Medulla oblongata (tissue), 1 donor: Measurements from ENCODE around the gene MS4A5.

Source experiments
- DNase-seq: peaks from one replicate; pipeline ENCODE4 v3.0.0-alpha.2; 2015; ENCODE audit errors: extremely low spot score

Gene MS4A5

DNA sequence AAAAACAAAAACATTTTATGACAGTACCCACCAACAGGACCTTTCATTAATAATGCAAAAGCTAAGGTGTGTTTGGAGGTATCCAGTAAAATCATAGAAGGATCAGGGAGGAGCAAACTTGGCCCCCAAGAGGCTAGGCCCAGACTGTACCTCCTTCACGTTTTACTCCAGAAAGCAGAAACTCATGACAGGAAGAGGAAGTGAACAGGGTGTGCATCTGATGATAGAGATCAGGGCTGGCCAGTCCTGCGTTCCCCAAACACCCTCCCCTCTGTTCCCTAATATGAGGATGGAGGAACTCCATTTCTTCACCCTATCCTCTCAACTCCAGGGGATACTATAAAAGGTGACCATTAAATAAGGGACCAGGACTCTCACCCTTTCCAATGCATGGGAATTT is 53.0 kb downstream of the MS4A5 start:
- peak; percentile 25 for DNase-seq

DNA sequence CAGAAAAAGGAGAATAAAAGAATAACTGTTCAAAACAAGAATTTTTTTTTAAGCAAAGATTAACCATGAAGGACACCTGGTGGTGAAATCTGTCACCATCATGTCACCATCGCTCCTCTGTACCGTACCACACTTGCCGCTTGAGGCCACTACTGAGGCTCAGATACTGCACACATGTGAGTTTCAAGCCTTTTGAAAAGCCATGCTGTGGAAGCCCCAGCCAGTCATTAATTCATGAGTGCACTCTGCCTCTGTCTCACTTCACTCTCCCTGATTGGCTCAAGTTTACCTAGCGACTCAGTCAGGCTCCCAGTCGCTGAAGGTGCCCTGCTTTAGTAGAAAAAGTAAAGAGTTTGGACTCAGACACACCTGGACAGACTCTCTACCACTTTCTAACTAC is 56.6 kb downstream of the MS4A5 start:
- DNase-seq, result no peak

DNA sequence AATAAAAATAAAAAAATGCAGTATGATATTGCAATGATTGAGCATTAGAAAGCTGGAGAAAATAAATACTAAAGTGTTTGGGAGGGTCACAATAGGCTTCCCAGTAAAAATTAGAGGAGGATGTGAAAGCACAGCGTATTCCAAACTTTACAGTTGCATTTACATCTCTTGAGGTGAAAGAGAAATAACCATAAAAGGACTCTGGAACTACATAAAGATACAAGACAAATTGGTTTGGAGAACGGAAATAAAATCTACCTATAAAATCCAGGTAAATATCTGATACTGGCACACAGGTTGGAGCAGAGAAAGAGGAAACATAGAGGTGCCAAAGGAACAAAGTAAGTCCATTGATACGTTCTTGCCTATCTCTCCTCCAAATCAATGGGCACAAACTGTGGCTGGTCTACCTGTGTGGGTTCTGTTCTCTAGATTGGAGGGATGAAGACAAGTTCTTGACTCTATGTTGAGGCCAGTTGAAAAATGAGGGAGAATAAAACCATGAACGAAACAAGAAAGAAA is 63.2 kb downstream of the MS4A5 start, which contains the start of gene MS4A12:
MS4A12 (plus strand) TSS at position 291 of the 522 bp plus-strand sequence. CDS start 4,541 bp downstream, outside the sequence.
- no peak for DNase-seq

DNA sequence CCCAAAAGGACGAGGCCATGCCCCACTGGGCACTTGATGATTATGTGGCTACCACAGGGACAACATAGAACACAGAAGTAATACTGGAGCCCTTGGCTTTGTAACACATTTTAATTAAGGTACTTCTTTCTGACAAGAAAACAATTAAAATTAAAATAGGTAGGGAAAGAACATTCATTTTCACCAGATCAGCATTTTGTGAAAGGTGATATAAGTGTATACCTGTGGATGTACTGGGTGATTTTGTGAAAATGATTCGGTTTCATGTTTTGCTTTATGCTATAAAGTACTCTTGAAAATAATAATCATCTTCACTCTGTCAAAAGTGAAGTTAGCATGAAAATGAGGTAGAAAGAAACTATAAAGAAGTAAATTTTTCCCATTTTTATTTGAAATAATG is 64.1 kb downstream of the MS4A5 start:
- no peak for DNase-seq
